K562 (cell line): ENCODE measurements around the gene WASL. TPM values are rescaled to one million over a fixed set of nuclear protein-coding genes. Genes with fewer than 3 reads are reported as not detected.
A peak's percentile ranks its signal among the peaks of the same experiment; 100 is the strongest.

Experiments
- CHD1 ChIP-seq: fragments of 200-600 bp; sonication (generic); IDR thresholded peaks from one replicate; pipeline ENCODE4 v1.6.1; 2012; ENCODE audit warnings: mild to moderate bottlenecking, moderate library complexity, low read length, inconsistent platforms
- HDAC8 ChIP-seq: fragments of 450-650 bp; IDR thresholded peaks from 2 replicates; pipeline ENCODE4 v1.6.1; 2016; ENCODE audit warnings: mild to moderate bottlenecking, missing genetic modification characterization, moderate library complexity, missing compliant biosample characterization
- KAT2B ChIP-seq: IDR thresholded peaks from one replicate; pipeline ENCODE4 v1.6.1; 2012; ENCODE audit warnings: low read depth, mild to moderate bottlenecking, control low read depth, inconsistent platforms, low read length, moderate library complexity
- KHSRP ChIP-seq: fragments of 450-650 bp; IDR thresholded peaks from 2 replicates; pipeline ENCODE4 v1.6.1; 2017
- POLR3A ChIP-seq: IDR thresholded peaks from 2 replicates; pipeline ENCODE4 v1.6.1; 2011; ENCODE audit warnings: borderline replicate concordance, mild to moderate bottlenecking, moderate library complexity; ENCODE audit not compliant: insufficient read length, insufficient read depth; ENCODE audit errors: extremely low read depth
- TGIF2 ChIP-seq: sonication (generic); formaldehyde crosslinking; IDR thresholded peaks from 2 replicates; pipeline ENCODE4 v1.8.1; 2022; ENCODE audit warnings: mild to moderate bottlenecking, missing genetic modification reagents, moderate library complexity
- ZFX ChIP-seq: sonication (generic); formaldehyde crosslinking; IDR thresholded peaks from 2 replicates; pipeline ENCODE4 v1.8.0; 2022; ENCODE audit warnings: mild to moderate bottlenecking, missing genetic modification reagents, moderate library complexity
- ZNF232 ChIP-seq: sonication (generic); formaldehyde crosslinking; IDR thresholded peaks from 2 replicates; pipeline ENCODE4 v1.8.0; 2022; ENCODE audit warnings: mild to moderate bottlenecking, missing genetic modification reagents
- ZNF584 ChIP-seq: fragments of 200-800 bp; sonication (Bioruptor generic); IDR thresholded peaks from 2 replicates; pipeline ENCODE4 v1.6.1; 2016; ENCODE audit warnings: low read depth, mild to moderate bottlenecking, missing genetic modification characterization, missing compliant biosample characterization
- polyA plus RNA-seq, 8 experiments: library from polyadenylated mRNA; depleted of rRNA in 4 of 8; stranded (reverse) in 5 of 8; unstranded in 3 of 8; fragments of >200 nt; fragmentation: Nextera tagmentation in 2 of 8; fragmentation: Illumina TruSeq in 1 of 8; extraction: Ambion mirVana in 2 of 8; extraction: Trizol in 1 of 8; gene quantifications; 2 replicates each; pipeline versions ENCODE4 v1.2.1 to v1.2.3, GENCODE V29; 2011 to 2014; ENCODE audit warnings: inconsistent platforms in 1 of 8, missing spikeins in 1 of 8
- total RNA-seq, 7 experiments: library from RNA; depleted of rRNA in 6 of 7; stranded (reverse); fragments of >200 nt in 6 of 7; fragmentation: Illumina TruSeq in 2 of 7; extraction: Trizol in 2 of 7; gene quantifications; 2 replicates each; pipeline versions ENCODE4 v1.2.1 to v1.2.3, GENCODE V29; 2011 to 2021; ENCODE audit warnings: low replicate concordance in 1 of 7
- TF ChIP-seq, protein P1 (sequence below), 2 experiments: IDR thresholded peaks in 1 of 2; conservative IDR thresholded peaks in 1 of 2; 2 replicates each; pipeline ENCODE4 v1.6.1; 2016; ENCODE audit warnings: low read depth in 2 of 2, mild to moderate bottlenecking in 1 of 2, missing compliant biosample characterization in 1 of 2, missing genetic modification characterization in 1 of 2, moderate library complexity in 1 of 2
- TF ChIP-seq, protein P2 (sequence below): fragments of 450-650 bp; IDR thresholded peaks from 2 replicates; pipeline ENCODE4 v1.6.1; 2017; ENCODE audit warnings: antibody characterized with exemption, mild to moderate bottlenecking
- TF ChIP-seq, protein P3 (sequence below), 2 experiments: fragments of 250-450 bp in 1 of 2; fragments of 450-650 bp in 1 of 2; sonication (Bioruptor Pico) in 1 of 2; IDR thresholded peaks; 2 replicates each; pipeline versions ENCODE4 v1.6.1 to v1.8.0; 2016 to 2021; ENCODE audit warnings: mild to moderate bottlenecking in 2 of 2, moderate library complexity in 2 of 2, missing compliant biosample characterization in 1 of 2, missing genetic modification characterization in 1 of 2

Gene WASL
- total and polyA plus RNA-seq, 9 of the 15 experiments (the other 6 are each of a cell fraction or from before 2014, with no cell fraction given): 3.2 to 13.9 (median 8.3) TPM

DNA sequence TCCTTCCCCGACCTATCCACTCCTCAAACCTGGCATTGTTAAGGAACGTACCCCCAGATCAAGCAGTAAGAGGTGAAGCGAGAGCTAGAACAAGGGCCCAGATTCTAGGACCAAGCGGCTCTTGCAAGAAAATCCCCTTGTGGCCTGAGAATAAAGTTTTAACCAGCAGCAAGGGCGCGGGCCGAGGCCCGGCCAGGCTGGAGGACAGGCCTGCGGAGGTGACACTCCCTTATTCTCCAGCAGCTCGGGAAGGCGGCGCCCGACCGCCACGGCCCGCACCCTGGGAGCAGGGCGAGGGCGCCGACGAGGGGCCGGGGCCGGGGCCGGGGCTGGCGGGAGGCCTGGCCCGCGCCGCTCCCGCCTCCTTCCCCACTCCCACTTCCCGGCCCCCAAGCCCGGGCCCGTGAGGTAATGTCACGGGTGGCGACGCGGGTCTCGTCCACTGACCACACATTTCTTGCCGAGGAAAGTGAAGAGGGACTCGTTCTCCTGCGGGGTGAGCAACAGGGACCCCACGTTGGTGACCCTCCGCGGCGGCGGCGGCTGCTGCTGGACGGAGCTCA is 551 bp downstream of the WASL start (continued):
- TF ChIP-seq TGIF2 (CRISPR knock-in tag) (0 out of 2 replicates have a peak, but pooled peaks have one; percentile 10), POLR3A (no peak), KHSRP (0 out of 2 replicates have a peak, but pooled peaks have one; percentile 22), ZNF232 (CRISPR knock-in tag) (0 out of 2 replicates have a peak, but pooled peaks have one; percentile 2), ZFX (CRISPR knock-in tag) (peak; percentile 49; the same call in 1 of the 2 replicates), CHD1 (peak; percentile 99), HDAC8 (tag) (0 out of 2 replicates have a peak, but pooled peaks have one; percentile 13), ZNF584 (peak; percentile 72), KAT2B (no peak)
- TF ChIP-seq, protein P1, sequence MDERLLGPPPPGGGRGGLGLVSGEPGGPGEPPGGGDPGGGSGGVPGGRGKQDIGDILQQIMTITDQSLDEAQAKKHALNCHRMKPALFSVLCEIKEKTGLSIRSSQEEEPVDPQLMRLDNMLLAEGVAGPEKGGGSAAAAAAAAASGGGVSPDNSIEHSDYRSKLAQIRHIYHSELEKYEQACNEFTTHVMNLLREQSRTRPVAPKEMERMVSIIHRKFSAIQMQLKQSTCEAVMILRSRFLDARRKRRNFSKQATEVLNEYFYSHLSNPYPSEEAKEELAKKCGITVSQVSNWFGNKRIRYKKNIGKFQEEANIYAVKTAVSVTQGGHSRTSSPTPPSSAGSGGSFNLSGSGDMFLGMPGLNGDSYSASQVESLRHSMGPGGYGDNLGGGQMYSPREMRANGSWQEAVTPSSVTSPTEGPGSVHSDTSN (CRISPR knock-in tag; IDR thresholded peaks at IDR 0.05; ENCODE audit: low read depth): no peak
- TF ChIP-seq, protein P1 (tag; conservative IDR thresholded peaks at IDR 0.05; ENCODE audit: low read depth): no peak
- TF ChIP-seq, protein P2, sequence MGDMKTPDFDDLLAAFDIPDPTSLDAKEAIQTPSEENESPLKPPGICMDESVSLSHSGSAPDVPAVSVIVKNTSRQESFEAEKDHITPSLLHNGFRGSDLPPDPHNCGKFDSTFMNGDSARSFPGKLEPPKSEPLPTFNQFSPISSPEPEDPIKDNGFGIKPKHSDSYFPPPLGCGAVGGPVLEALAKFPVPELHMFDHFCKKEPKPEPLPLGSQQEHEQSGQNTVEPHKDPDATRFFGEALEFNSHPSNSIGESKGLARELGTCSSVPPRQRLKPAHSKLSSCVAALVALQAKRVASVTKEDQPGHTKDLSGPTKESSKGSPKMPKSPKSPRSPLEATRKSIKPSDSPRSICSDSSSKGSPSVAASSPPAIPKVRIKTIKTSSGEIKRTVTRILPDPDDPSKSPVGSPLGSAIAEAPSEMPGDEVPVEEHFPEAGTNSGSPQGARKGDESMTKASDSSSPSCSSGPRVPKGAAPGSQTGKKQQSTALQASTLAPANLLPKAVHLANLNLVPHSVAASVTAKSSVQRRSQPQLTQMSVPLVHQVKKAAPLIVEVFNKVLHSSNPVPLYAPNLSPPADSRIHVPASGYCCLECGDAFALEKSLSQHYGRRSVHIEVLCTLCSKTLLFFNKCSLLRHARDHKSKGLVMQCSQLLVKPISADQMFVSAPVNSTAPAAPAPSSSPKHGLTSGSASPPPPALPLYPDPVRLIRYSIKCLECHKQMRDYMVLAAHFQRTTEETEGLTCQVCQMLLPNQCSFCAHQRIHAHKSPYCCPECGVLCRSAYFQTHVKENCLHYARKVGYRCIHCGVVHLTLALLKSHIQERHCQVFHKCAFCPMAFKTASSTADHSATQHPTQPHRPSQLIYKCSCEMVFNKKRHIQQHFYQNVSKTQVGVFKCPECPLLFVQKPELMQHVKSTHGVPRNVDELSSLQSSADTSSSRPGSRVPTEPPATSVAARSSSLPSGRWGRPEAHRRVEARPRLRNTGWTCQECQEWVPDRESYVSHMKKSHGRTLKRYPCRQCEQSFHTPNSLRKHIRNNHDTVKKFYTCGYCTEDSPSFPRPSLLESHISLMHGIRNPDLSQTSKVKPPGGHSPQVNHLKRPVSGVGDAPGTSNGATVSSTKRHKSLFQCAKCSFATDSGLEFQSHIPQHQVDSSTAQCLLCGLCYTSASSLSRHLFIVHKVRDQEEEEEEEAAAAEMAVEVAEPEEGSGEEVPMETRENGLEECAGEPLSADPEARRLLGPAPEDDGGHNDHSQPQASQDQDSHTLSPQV: 0 out of 2 replicates have a peak, but pooled peaks have one; percentile 14
- TF ChIP-seq, protein P3, sequence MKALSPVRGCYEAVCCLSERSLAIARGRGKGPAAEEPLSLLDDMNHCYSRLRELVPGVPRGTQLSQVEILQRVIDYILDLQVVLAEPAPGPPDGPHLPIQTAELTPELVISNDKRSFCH (CRISPR knock-in tag; IDR thresholded peaks at IDR 0.05): no peak
- TF ChIP-seq, protein P3 (tag; IDR thresholded peaks at IDR 0.05): no peak
